ENCODE data around the gene SPDYE5.

The SPDYE5 gene

DNA sequence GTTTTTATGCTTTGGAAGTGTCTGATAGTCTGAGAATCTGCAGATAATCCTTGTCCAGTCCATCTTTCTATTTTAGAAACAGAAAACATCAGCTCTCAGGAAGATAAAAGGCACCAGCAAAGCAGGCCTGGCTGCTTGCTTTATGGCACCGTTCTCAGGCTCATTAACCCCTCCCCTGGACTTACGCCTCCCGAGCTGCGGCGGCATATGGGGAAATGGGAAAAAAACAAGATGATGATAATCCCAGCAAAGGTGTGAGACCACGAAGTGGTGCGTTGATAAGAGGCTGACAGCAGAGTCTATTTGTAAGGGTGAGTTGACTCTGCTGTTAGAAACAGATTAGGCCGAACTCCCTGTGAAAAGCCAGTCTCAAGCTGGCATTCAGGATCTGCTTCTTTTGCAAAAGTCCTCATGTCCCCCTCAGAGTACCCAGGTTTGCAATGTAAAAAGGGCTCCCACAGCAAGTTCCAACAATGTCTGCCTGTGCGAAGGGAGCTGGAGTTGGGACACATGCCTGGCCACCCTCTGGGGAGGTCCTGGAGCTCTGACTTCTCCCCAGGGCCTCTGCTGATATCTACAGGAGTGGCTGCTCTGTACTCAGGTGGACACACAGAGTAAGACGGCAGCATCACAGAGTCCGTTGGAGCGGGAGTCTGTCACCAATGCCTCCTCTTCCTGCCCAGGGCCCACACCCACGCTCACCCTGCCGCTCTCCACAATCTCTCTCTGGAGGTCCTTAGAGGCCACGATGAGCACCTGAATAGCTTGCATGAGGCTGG is 54.3 kb downstream of the SPDYE5 start:
- H3K4me1 ChIP-seq (ENCODE audit: insufficient read depth, low read length), result no peaks in the 10 kb centered on the region
- no peaks in the 10 kb centered on the region for H3K27me3 ChIP-seq (ENCODE audit: control insufficient read depth in 1 of 2, insufficient read depth in 2 of 2, low read length in 2 of 2)
- no peaks in the 10 kb centered on the region for H3K9me3 ChIP-seq (ENCODE audit: low read length)
- H3K27ac ChIP-seq (ENCODE audit: low read depth, low read length), result no peak overlapping the region
- H3K36me3 ChIP-seq (ENCODE audit: insufficient read depth, low read length), result peaks cover 14% of the 10 kb centered on the region
- no peak overlapping the region for H3K4me3 ChIP-seq (ENCODE audit: low read depth in 1 of 2, low read length in 2 of 2)
- no peak overlapping the region for H3K9ac ChIP-seq (ENCODE audit: low read length)

Measured in muscle layer of colon (tissue), 2 donors.